Endothelial cell of umbilical vein (primary cell): ENCODE results near the gene DLL3. TPM values are rescaled to one million over a fixed set of nuclear protein-coding genes. Genes with fewer than 3 reads are reported as not detected.

ENCODE experiments used
- BruUV-seq: library from RNA; stranded (reverse); fragments of 400-500 nt; replicated peaks from 2 replicates; lab custom pipeline; 2021; lab: Mats Ljungman, UMichigan
- CTCF ChIA-PET: fragments of 300-600, 350-600 bp; sonication (Branson Sonifier 250); formaldehyde crosslinking; loops from one replicate; lab custom pipeline; 2021; ENCODE audit warnings: antibody characterized with exemption, inconsistent platforms; lab: Charles Lee
- POLR2A ChIA-PET: fragments of 300-600, 350-600 bp; sonication (Branson Sonifier 250); formaldehyde crosslinking; loops from one replicate; lab custom pipeline; 2021; ENCODE audit warnings: antibody characterized with exemption, inconsistent platforms; lab: Charles Lee
- DNase-seq: peaks from one replicate; pipeline ENCODE4 v3.0.0-alpha.2; 2011; ENCODE audit warnings: low read depth, low spot score
- FAIRE-seq: peaks from 2 replicates; lab custom pipeline; 2011; peaks lifted over from hg19 to GRCh38; lab: Jason Lieb, UNC
- H2AFZ ChIP-seq: 2 replicates; pipeline ENCODE4 v1.6.0; 2012; ENCODE audit warnings: low read depth, low read length, control low read depth, inconsistent platforms
- H3K27ac ChIP-seq: 2 replicates; pipeline ENCODE4 v1.5.1; 2011; ENCODE audit warnings: low read depth, mild to moderate bottlenecking, control low read depth, low read length, moderate library complexity; ENCODE audit not compliant: insufficient read depth
- H3K27me3 ChIP-seq, 2 experiments: 2 replicates each; pipeline versions ENCODE4 v1.6.0 to v1.6.1; 2011; ENCODE audit warnings: low read length in 2 of 2, mixed read lengths in 1 of 2; ENCODE audit not compliant: control insufficient read depth in 2 of 2, insufficient read depth in 2 of 2
- H3K36me3 ChIP-seq, 2 experiments: 2 replicates in 1 of 2; 3 replicates in 1 of 2; pipeline ENCODE4 v1.5.1; 2011; ENCODE audit warnings: low read length in 2 of 2, mild to moderate bottlenecking in 1 of 2, moderate library complexity in 1 of 2; ENCODE audit not compliant: control insufficient read depth in 2 of 2, insufficient read depth in 2 of 2; ENCODE audit errors: extremely low read depth in 1 of 2
- H3K4me1 ChIP-seq: 3 replicates; pipeline ENCODE4 v1.5.1; 2011; ENCODE audit warnings: mild to moderate bottlenecking, low read length; ENCODE audit not compliant: control insufficient read depth, insufficient read depth; ENCODE audit errors: extremely low read depth
- H3K4me2 ChIP-seq: 2 replicates; pipeline ENCODE4 v1.6.1; 2011; ENCODE audit warnings: low read length, control low read depth, mixed read lengths; ENCODE audit not compliant: insufficient read depth
- H3K4me3 ChIP-seq, 3 experiments: fragments of 200-600 bp in 1 of 3; sonication (generic), shearing (Covaris generic) in 1 of 3; replicated peaks in 1 of 3; 2 replicates each; pipeline ENCODE4 v1.5.1; 2011 to 2016; ENCODE audit warnings: control low read depth in 3 of 3, low read length in 3 of 3, mild to moderate bottlenecking in 2 of 3, inconsistent platforms in 1 of 3, low read depth in 1 of 3, moderate library complexity in 1 of 3; ENCODE audit not compliant: insufficient read depth in 1 of 3
- H3K79me2 ChIP-seq: 2 replicates; pipeline ENCODE4 v1.6.0; 2012; ENCODE audit warnings: low read length, inconsistent platforms; ENCODE audit not compliant: control insufficient read depth, insufficient read depth
- H3K9ac ChIP-seq: replicated peaks from 2 replicates; pipeline ENCODE3; 2011; ENCODE audit warnings: low read length, control low read depth; ENCODE audit not compliant: insufficient read depth; ENCODE audit errors: extremely low read depth
- H3K9me1 ChIP-seq: replicated peaks from 3 replicates; pipeline ENCODE4 v1.6.0; 2011; ENCODE audit warnings: mild to moderate bottlenecking, low read length; ENCODE audit not compliant: control insufficient read depth, insufficient read depth; ENCODE audit errors: extremely low read depth
- H3K9me3 ChIP-seq: replicated peaks from 2 replicates; pipeline ENCODE4 v1.5.1; 2012; ENCODE audit warnings: low read length, inconsistent platforms; ENCODE audit not compliant: control insufficient read depth, insufficient read depth
- H4K20me1 ChIP-seq: replicated peaks from 2 replicates; pipeline ENCODE3; 2011; ENCODE audit warnings: mild to moderate bottlenecking, low read length; ENCODE audit not compliant: control insufficient read depth, insufficient read depth; ENCODE audit errors: extremely low read depth
- CTCF ChIP-seq, 2 donors: IDR thresholded peaks; 1 replicate in 1 of 2; 2 replicates in 1 of 2; pipeline ENCODE4 v1.5.1; 2011; ENCODE audit warnings: low read length in 2 of 2, mild to moderate bottlenecking in 2 of 2, moderate library complexity in 2 of 2, control low read depth in 1 of 2, inconsistent platforms in 1 of 2, low read depth in 1 of 2; ENCODE audit not compliant: insufficient read depth in 1 of 2; ENCODE audit errors: extremely low read depth in 1 of 2
- EZH2 ChIP-seq: IDR thresholded peaks from 2 replicates; pipeline ENCODE4 v1.6.1; 2012; ENCODE audit warnings: borderline replicate concordance, low read depth, mild to moderate bottlenecking, moderate library complexity, low read length, inconsistent platforms; ENCODE audit not compliant: severe bottlenecking
- FOS ChIP-seq: IDR thresholded peaks from 2 replicates; pipeline ENCODE4 v1.6.1; 2011; ENCODE audit warnings: mild to moderate bottlenecking, low read length, moderate library complexity, borderline replicate concordance; ENCODE audit not compliant: insufficient read depth
- GATA2 ChIP-seq: IDR thresholded peaks from 2 replicates; pipeline ENCODE4 v1.7.0; 2011; ENCODE audit warnings: low read depth, mild to moderate bottlenecking, moderate library complexity, mixed read lengths, low read length; ENCODE audit not compliant: insufficient read length, insufficient read depth
- JUN ChIP-seq: IDR thresholded peaks from 2 replicates; pipeline ENCODE4 v1.6.1; 2011; ENCODE audit warnings: borderline replicate concordance, low read depth; ENCODE audit not compliant: insufficient read length, insufficient read depth
- MAX ChIP-seq: IDR thresholded peaks from 2 replicates; pipeline ENCODE4 v1.6.1; 2011; ENCODE audit not compliant: insufficient read depth, insufficient read length
- MYC ChIP-seq: IDR thresholded peaks from one replicate; pipeline ENCODE4 v1.6.1; 2011; ENCODE audit warnings: mild to moderate bottlenecking, low read depth, low read length
- POLR2A ChIP-seq: IDR thresholded peaks from 2 replicates; pipeline ENCODE4 v1.6.1; 2012; ENCODE audit warnings: low read depth, mild to moderate bottlenecking, control low read depth, low read length
- POLR2AphosphoS5 ChIP-seq: IDR thresholded peaks from 2 replicates; pipeline ENCODE4 v1.6.1; 2012; ENCODE audit warnings: low read depth, mild to moderate bottlenecking, control low read depth, low read length, moderate library complexity; ENCODE audit not compliant: insufficient read depth
- dilution Hi-C: fragments of 300-500 bp; cut with MboI; formaldehyde crosslinking; loops from one replicate; pipeline ENCODE4 v1.15.0; 2019; ENCODE audit warnings: low sequenced_read_pairs; ENCODE audit not compliant: extremely low pct_ligation_motif_present
- intact Hi-C: fragments of 100-400 bp; cut with micrococcal nuclease; formaldehyde crosslinking; loops from one replicate; pipeline ENCODE4 v1.10.0; 2022
- polyA plus RNA-seq, 4 experiments: library from polyadenylated mRNA; depleted of rRNA in 3 of 4; stranded (reverse) in 3 of 4; unstranded in 1 of 4; fragments of >200 nt; gene quantifications; 2 replicates each; pipeline versions ENCODE4 v1.2.1 to v1.2.3, GENCODE V29; 2011 to 2012; ENCODE audit warnings: missing spikeins in 1 of 4
- total RNA-seq: library from RNA; stranded (reverse); gene quantifications from 2 replicates; pipeline ENCODE4 v1.2.3, GENCODE V29; 2021

DLL3 gene
- total and polyA plus RNA-seq, 2 donors (not counting 3 experiments of a cell fraction or from before 2014, with no cell fraction given), result 0.40 to 0.73 TPM

GRCh38 chr19:39496063-39496462, 2.7 kb upstream of the DLL3 start:
- CTCF ChIA-PET, result interaction anchor here (1.2 kb wide), 1 partner anchor 22 kb away, joined by 5 read pairs; no protein-coding TSS in a partner anchor
- Histone ChIP-seq H3K4me3 (no peak overlapping the region), H3K9me1 (no peaks in the 10 kb centered on the region), H3K36me3 (no peaks in the 10 kb centered on the region), H3K27me3 (peaks cover 22 to 27% of the 10 kb centered on the region in 2 experiments), H4K20me1 (no peaks in the 10 kb centered on the region), H3K27ac (no peak overlapping the region), H3K4me2 (no peak overlapping the region), H3K4me1 (peaks cover 9% of the 10 kb centered on the region), H3K79me2 (no peaks in the 10 kb centered on the region), H3K9me3 (no peaks in the 10 kb centered on the region), H2AFZ (no peak overlapping the region), H3K9ac (no peak overlapping the region)
- intact Hi-C loops, result no loop called here
- DNase-seq, result no peak
- dilution Hi-C loops, result no loop called here
- no TSS peak for BruUV-seq
- no peak for FAIRE-seq
- POLR2A ChIA-PET, result interaction anchor here (1.4 kb wide), 1 partner anchor 60 kb away, joined by 3 read pairs; the partner anchor contains the start of gene RPS16
- TF ChIP-seq GATA2 (no peak), POLR2AphosphoS5 (no peak), FOS (no peak), CTCF (IDR thresholded peaks at IDR 0.05; ENCODE audit: extremely low read depth in 1 of 2, insufficient read depth in 1 of 2, low read depth in 1 of 2, low read length in 2 of 2) (no peak), EZH2 (no peak), JUN (no peak), MAX (no peak), MYC (no peak), POLR2A (no peak)
